Stimulated activated CD4-positive, alpha-beta T cell treated with anti-CD3 and anti-CD28 coated beads, Interleukin-4, amount 100 ng/mL, for 48 hours (primary cell): Measurements from ENCODE around the gene IRX2.

Experiments
- DNase-seq, 2 donors: peaks; one replicate each; pipeline ENCODE4 v3.0.0-alpha.2; 2020; ENCODE audit warnings: low read depth in 2 of 2

The IRX2 gene

DNA sequence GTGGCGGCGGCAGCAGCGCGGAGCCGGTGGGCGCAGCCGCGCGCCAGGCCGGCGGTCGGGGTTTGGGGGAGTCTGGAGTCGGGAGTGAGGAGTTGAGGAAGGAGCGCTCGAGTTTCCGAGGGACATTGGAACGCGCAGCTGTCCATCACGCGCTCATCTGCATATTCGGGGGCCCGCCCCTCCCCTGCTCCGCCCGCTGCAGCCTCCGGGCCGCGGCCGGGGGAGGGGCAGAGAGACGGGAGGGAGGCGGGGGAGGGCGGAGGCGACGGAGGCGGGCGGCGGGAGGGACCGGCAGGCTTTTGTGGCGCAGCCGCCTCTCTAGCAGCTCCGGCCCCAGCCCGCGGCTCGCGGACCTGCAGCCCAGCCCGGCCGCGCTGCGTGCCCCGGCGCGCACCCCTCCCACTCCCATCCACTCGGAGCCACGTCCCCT, at the start of gene IRX2:
Gene IRX2, minus strand, starts transcription at position 86 of the 430 bp plus-strand sequence. CDS start 264 bp downstream, outside the sequence.
- DNase-seq = no peak

DNA sequence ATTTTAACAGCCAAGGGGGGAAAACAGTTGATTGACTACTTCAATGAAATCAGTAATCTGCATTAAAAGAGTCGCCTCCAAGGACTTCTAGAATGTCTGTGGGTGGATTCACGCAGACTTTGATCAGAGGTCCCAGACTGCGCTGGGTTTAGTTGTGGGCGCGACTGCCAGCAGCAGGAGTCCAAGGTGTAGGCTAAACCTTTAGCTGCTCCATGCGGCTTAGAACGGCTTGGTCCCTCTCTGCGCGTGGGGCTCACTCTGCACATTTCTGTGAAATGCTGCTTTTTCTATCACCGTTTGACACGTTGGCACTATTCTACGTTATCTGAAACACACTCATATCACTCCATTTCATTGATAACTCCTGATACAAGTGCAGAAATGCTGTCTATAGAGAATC, 48.6 kb upstream of the IRX2 start:
- no peak for DNase-seq

DNA sequence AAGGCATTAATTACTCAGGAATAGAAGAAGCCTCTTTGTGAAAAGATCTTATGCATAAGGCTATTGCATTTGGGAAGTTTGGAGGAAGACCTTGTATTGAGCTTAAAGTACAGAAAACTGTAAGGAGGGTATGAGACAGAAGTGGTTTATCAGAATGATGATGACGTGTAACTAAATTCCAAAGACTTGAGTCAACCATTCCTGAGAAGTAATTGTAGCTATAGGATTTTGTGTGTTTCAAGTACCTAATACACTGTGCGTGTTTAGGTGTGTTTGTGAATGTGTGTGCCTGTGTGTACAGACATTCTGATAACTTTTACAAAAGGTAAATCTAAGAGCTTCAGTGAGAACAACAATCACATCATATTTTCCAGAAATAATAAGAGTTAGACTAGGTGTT, 46.5 kb upstream of the IRX2 start:
- no peak for DNase-seq

DNA sequence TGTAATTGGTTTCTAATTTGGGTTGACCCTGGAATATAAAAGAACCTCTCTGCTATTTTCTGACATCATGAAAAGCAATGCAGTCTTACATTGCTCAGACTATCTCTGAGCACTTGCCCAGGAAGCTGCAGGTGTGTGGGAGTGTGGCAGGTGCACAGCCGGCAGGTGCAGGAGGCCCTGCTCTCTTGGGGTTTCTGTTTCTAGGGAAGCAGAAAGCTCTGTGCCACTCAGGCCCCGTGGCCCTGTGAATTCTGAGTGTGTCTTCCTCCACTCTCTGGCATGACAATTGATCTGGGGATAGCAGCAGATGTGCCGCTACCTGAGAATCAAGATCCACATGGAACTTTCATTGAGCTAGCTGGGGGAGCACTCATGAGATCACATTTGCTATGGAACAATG, 45.7 kb upstream of the IRX2 start:
- DNase-seq = no peak

DNA sequence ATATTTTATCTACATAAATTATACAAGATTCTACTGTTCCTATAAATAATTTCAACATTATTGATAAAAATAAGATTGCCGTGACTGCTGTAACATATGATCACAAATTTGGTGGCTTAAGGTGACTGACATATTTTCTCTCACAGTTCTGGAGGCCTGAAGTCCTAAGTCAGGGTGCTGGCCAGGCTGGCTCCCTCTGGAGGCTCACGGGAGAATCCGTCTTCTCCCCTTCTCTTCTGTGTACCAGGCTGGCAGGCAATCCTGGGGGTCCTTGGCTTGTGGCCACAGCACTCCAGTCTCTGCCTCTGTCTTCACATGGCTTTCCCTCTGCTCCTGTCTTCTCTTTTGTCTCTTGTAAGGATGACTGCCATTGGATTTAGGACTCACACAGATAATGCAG, 31.7 kb upstream of the IRX2 start:
- DNase-seq = no peak

DNA sequence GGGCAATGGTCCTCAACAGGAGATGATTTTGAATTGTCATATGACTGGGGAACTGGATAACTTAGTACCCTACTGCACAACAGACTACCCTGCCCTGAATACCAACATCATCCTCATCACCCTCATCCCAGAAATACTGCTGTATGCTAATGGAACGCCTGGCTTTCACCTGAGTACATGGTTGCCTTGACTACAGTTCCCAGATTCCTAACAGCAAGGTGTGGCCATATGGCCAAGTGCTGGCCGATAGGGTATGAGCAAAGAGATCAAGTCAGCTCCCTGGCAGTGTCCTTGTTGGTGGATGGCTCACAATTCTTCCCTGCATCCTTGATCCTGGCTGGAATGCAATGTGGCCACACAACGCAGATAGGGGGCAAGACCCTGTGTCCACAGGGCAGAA, 31.2 kb upstream of the IRX2 start:
- DNase-seq = no peak

DNA sequence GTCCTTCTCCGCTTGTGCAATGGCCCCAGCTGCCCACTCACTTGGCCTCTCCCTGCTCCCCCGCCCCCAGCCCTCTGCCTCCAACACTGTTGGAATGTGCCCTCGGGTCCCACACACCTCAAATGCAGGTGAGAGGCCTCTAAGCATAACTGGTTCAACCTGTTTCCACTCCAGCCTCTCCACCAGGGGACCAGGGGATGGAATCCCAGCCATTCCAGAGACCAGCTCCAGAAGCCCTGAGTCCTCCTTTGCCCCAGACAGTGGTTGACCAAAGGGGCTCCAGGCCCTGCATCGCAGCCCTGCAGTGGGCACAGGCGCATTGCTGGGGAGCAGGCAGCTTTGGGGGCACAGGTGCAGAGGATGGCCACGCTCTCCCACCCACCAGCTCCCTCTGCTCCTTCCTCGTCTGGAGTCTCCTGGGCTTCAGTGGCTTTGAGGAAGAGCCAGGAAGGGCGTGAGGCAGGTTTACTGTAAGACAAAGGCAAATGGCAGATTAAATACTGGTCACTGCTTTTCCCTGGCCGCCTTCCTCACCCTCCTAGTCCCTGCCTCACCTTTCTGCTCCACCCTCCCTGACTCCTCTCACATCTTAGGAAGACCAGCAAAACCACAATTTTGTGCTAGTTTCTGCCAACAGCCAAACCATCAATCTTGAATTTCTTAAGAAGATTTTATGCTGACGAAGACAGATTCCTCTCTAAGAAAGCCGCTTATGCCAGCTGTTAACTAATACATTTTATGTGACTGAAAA, 29.1 kb upstream of the IRX2 start:
- DNase-seq = no peak

DNA sequence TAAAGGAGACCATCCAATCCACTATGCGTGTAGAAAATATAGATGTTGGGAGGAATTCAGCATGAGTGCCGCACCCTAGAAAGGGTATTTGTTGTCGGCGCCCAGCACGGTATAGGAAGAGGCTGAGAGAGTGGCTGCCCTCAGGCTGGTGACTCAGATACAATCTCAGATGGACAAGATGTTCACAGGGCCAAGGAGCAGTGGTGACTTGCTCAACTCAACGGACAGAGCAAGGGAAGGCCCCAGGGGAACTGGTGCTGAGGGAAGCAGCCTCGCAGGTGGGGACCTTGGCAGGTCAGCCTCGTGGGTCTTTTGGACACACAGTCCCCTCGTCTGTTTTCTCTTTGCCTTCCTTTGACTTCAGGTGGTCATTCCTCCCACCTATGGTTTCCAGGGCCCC, 28.0 kb upstream of the IRX2 start:
- DNase-seq = no peak

DNA sequence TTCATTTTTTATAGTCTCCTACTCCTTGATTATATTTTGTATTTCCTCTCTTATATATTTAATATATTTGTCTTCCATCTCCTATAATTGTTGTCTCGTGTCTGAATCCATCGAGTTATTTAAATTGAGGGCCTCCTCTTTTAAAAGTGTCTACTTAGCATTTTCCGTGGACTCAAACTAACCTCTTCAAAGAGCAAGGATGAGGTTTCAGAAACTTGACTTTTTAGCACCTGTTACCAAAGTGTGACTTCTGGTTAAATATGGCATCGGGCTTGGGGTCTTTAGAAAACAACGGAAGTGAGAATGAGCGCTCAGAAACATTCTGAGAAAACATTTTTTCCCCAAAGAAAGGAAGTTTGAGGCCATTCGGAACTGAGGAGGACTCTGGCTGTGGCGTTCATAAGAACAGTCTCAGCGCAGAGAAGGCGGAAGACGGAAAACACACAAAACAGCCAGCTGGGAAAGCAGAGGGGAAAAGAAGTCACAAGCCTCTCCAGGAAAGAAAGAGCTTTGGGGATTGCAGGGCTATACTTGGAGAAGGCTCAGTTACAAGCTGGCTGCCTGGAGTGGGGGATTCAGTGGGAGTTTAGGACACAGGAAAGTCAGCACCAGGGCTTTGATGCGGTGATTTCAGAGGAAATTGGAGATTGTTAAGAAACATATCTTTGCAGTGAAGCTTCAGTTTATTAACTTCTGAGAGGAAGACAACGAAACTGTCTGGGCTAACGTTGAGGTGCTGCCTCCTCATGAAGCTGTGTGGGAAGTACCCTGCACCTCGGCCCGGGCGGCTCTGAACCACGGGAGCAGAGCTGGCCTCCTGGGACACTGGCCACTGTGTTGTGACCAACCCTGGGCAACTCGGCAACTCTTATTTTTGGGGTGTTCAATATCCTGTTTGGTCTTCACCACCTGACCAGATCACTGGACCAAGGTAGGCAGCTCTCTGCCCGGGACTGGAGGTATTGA, 25.1 kb upstream of the IRX2 start:
- no peak for DNase-seq

DNA sequence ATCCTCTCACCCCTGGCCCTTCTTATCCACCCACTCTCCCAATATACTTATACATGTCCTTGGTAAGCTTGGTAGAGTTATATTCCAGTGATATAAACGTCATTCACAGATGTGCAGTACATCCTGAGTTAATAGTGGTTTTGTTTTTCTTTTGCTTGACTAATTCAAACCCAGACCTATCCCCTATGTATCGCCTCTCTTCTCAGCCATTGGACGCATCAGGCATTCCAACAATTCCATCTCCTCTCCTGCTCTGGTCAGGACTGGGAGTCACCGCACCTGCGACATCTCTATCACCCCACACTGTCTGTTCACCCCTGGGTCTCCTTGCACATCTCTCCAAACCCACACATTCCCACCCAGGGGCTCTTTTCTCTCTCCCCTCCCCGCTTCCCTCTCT, 21.9 kb upstream of the IRX2 start:
- no peak for DNase-seq

DNA sequence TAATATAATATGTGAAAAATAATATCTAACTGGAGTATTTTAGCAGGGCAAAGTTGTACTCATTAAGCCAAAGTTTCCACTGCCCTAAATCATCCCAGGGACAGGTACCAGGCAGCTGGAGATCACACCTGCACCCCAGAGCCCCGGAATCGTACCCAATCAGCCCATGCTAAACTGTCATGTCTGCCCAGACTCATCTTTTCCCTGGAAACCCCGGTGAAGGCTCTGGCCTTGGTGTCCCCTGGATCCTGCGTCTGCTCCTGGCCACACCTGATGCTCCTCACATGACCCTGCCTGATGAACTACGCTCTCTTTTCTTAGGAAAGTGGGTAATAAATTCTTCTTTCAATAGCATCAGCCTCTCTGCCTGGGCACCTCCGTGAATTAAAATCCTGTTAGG, 15.6 kb upstream of the IRX2 start:
- no peak for DNase-seq

DNA sequence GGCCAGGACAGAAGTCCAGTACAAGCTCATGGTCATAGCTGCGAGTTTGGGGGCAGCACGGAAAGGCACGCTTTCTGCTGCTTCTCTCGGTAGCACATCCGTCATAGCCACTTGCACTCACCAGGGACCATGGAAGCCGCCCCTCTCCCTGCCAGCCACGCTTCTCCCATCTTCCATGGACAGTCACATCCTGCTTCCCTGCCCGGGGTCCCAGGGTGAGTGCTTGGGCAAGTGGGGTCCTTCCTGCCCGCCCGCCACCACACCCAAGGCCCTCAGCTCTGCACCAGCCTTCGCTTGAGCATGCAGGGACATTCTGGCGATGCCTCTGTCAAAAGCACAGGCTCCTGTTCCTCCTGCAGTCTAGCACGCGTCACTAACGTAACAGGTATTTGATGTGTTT, 13.1 kb upstream of the IRX2 start:
- no peak for DNase-seq

DNA sequence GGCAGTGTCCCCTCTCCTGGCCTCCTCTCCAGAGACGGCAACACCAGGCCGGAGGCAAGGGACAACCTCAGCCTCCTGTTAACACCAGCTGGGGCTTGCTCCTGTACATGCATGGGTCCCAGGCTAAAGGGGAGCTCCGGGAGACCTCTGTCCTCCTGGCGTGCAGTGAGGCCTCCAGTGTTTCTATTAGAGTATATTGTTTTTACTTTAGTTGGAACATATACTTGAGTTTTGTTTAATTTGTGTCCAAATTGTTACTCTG, 12.0 kb upstream of the IRX2 start:
- DNase-seq = no peak

DNA sequence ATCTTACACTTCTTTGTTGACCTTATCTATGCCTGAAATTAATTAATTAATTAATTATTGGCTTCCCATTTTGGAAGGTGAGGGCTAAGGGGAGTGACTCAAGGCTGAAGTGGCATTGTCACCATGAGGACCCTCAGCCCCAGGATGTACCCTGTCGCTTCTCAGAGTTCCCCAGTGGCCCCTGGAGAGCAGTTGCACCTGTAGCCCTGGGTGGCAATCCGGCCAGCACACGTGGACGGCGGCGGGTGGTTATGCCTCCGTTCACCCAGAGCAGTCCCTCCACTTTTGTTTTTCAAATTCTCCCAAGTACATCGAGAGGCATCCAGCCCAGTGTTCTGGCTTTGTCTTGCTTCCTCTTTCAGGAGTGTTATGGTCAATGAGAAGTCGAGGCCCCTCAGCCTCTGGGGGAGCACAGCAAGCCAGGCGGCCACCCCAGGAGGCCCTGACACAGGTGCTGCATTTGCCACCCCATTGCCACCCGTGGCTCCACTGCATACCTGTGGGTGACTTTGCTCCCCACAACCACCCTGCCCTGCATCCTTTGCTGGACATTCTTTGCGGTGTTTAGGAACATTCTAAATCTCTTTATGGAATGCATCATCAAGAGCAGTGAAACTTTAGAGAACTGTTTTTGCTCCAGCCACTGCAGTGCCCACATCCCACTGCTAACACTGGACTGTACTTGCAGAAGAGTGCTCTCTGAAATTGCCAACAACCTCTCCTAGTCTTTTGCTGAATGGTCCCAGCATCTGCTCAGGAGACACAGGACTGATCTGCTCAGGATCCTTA, 11.5 kb upstream of the IRX2 start:
- DNase-seq = no peak

DNA sequence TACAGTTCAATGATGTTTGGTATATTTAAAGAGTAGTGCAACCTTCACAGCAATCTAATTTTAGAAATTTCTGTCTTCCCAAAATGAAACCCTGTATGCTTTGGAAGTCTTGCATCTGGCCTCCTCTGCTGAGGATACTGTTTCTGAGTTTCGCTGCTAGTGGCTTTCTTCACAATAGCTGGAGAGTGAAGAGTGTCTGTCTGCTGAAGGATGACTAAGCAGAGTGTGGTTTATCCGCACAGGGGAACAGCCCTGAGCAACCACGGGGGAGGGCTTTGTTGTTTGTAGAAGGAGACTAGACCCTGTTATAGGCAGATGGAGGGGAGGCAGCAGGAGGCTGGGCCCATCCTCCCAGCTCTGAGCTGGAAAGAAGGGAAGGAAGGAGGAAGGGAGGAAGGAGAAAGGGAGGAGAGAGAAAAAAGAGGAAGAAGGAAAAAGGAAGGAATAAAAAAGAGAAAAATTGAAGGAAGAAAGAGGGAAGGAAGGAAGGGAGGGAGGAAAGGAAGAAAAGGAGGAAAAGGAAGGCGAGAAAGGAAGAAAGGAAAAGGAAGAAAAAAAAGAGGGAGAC, 10.5 kb upstream of the IRX2 start:
- DNase-seq = no peak

DNA sequence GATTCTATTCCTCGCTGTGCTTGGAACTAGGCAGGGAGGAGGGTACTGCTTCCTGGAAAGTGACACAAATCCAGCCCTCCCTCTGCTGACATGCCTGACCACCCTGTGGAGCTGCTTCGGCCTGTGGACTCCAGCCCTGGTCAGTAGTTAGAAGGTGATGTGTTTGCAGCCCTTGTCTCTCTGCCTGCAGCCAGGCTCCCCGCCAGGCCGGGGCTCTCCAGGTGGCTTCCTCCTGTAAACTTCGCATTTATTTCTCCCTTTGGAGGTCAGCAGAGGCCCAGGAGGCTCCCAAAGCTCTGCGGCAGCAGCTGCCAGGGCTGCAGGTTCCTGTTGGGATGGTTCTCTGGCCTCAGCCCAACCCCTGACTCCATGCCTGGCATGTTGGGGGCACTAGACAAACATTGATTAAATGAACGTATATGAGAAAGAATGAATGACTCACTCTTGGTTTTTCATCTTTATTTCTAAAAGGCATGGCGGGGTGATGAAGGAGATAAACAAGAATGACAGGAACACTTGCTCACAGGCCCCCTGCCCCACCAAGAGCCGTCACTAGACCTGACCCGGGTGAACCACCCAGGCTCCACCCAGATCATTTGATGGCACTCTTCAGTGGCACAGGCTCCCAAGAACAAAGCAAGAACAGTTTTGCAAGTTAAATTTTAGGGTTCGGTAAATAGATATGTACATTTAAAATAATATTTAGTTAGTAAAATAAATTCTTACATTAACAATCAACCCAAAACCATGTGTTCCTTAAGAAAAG, 8.4 kb upstream of the IRX2 start:
- DNase-seq = no peak

DNA sequence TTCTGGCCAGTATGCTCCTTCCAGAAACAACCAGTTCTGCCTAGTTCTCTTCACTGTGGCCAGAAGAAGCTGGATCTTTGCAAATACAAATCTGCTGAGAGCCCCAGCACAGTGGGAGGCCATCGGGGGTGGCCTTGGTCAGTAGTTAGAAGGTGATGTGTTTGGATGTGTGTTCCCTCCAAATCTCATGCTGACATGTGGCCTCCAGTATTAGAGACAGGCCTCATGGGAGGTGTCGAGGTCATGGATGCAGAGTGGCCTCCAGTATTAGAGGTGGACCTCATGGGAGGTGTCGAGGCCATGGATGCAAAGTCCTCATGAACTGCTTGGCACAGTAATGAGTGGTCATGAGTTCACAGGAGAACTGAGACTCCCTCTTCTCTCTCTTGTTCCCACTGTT, 7.6 kb upstream of the IRX2 start:
- no peak for DNase-seq

DNA sequence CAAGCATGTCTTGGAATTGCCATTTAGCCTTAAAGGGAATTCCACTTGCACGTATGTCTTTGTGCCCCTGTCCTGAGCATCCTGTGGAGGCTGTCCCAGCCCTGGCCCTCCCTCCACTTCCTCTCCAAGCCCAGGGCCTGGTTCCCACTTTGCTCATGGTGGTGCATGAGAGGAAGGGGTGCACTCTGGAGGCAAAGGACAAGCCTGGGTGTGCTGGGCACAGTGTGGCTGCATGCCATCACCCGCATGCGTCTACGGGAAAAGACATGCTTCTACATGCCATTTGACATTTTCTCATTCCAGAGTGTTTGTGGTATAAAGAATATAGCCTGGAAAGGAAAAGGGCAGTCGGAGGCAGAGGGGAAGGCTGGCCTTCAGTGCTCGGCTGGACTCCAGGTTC, 7.2 kb upstream of the IRX2 start:
- no peak for DNase-seq

DNA sequence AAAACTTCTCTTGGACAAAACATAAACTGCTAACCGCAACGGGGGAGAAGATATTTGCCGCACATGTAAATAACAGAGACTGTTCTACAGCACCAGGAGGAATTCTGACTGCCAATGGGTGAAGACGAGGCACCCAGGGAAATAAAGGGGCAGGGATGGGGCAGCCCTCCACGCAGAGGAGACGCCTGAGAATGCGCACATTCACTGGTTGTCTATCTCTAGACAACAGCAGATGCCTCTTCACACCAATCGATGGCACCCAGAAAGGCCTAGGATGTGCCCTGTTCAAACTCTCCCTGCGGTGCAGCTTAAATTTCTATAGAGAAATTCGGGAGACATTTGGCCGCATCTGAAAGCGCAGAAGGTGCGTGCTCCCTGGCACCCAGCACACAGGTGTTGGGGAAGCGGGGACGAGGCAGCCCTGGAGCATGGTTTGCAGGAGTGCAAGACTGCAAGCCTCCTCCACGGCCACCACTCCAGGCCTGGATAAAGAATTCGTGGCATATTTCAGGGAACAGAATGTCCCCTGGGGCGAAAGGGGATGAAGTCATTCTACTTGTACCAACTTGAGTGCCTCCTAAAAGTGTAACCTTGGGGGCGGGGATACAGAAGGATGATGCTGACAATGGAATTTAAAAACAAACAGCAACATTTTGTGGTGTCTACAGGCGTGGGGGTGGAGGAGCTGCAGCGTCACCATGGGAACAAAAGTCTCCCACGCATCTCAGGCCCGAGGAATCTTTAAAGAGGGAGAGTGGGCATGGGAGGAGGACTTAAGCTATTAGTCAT, 6.3 kb upstream of the IRX2 start:
- DNase-seq = no peak
